NB4 (cell line): ENCODE measurements around the gene MMAA.

Source experiments
- MAX ChIP-seq: IDR thresholded peaks from 2 replicates; pipeline ENCODE4 v1.6.1; 2011; ENCODE audit warnings: low read depth, low read length
- POLR2A ChIP-seq: IDR thresholded peaks from 2 replicates; pipeline ENCODE4 v1.6.1; 2011; ENCODE audit warnings: mild to moderate bottlenecking; ENCODE audit not compliant: insufficient read length; ENCODE audit errors: extremely low read depth
- TF ChIP-seq, protein P1 (sequence below): IDR thresholded peaks from one replicate; pipeline ENCODE4 v1.5.1; 2012; ENCODE audit warnings: low read depth, low read length

- TF ChIP-seq, protein P1, sequence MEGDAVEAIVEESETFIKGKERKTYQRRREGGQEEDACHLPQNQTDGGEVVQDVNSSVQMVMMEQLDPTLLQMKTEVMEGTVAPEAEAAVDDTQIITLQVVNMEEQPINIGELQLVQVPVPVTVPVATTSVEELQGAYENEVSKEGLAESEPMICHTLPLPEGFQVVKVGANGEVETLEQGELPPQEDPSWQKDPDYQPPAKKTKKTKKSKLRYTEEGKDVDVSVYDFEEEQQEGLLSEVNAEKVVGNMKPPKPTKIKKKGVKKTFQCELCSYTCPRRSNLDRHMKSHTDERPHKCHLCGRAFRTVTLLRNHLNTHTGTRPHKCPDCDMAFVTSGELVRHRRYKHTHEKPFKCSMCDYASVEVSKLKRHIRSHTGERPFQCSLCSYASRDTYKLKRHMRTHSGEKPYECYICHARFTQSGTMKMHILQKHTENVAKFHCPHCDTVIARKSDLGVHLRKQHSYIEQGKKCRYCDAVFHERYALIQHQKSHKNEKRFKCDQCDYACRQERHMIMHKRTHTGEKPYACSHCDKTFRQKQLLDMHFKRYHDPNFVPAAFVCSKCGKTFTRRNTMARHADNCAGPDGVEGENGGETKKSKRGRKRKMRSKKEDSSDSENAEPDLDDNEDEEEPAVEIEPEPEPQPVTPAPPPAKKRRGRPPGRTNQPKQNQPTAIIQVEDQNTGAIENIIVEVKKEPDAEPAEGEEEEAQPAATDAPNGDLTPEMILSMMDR = no peak
- TF ChIP-seq MAX (no peak), POLR2A (no peak)
Observed at GRCh38 chr4:145663194-145663593, 44.0 kb downstream of the MMAA start.
